SU-DHL-6 (cell line): Measurements from ENCODE around the gene PHF14.

Experiments
- CTCF ChIP-seq: fragments of 200-600 bp; sonication (generic); IDR thresholded peaks from one replicate; pipeline ENCODE4 v1.5.1; 2017; ENCODE audit warnings: antibody characterized with exemption, mild to moderate bottlenecking, low read length, moderate library complexity; ENCODE audit not compliant: insufficient read depth, poor library complexity, severe bottlenecking
- EZH2phosphoT487 ChIP-seq: fragments of 200-600 bp; sonication (generic), shearing (Covaris generic); conservative IDR thresholded peaks from 2 replicates; pipeline ENCODE4 v1.6.1; 2018; ENCODE audit warnings: mild to moderate bottlenecking, antibody characterized with exemption, low read length, moderate library complexity, mixed read lengths

- TF ChIP-seq CTCF (no peak), EZH2phosphoT487 (no peak)
These were observed 39.4 kb upstream of the PHF14 start for GRCh38 chr7:10934292-10934691.
